Colonic mucosa (tissue), 4 donors: ENCODE data around the gene PLA2G1B. TPM values are rescaled to one million over a fixed set of nuclear protein-coding genes. Genes with fewer than 3 reads are reported as not detected.

Experiments
- DNase-seq: peaks from one replicate; pipeline ENCODE4 v3.0.0-alpha.2; 2020
- H3K27ac ChIP-seq: fragments of 200-600 bp; one replicate; pipeline ENCODE4 v1.8.0; 2021
- H3K27me3 ChIP-seq: fragments of 200-600 bp; one replicate; pipeline ENCODE4 v1.8.0; 2021
- H3K36me3 ChIP-seq: fragments of 200-600 bp; one replicate; pipeline ENCODE4 v1.8.0; 2021
- H3K4me1 ChIP-seq: fragments of 200-600 bp; one replicate; pipeline ENCODE4 v1.8.0; 2021; ENCODE audit warnings: mild to moderate bottlenecking
- H3K4me3 ChIP-seq: fragments of 200-600 bp; one replicate; pipeline ENCODE4 v1.8.0; 2021
- H3K9ac ChIP-seq, 2 donors: one replicate each; pipeline ENCODE4 v1.7.0; 2013; ENCODE audit warnings: control low read depth in 2 of 2, low read depth in 2 of 2, low read length in 2 of 2
- H3K9me3 ChIP-seq: fragments of 200-600 bp; one replicate; pipeline ENCODE4 v1.8.0; 2021
- CTCF ChIP-seq: fragments of 200-600 bp; IDR thresholded peaks from one replicate; pipeline ENCODE4 v1.8.0; 2022; ENCODE audit warnings: antibody characterized with exemption, mild to moderate bottlenecking
- intact Hi-C: fragments of 100-400 bp; cut with DNase I; formaldehyde crosslinking; loops from one replicate; pipeline ENCODE4 v1.14.1; 2022
- total RNA-seq, 2 donors: library from RNA; stranded (reverse); fragmentation: NEBNext Ultra II Directional in 1 of 2; extraction: Animal tissue kit (Norgen Biotek cat#: 25700) in 1 of 2; gene quantifications; one replicate each; pipeline ENCODE4 v1.2.1, GENCODE V29; 2021
- donor health status: healthy.
- donor health status: DM: no; HTN: no; CAD: no.
- donor health status: DM: no; HTN: no; CAD: no.

Gene PLA2G1B
- total RNA-seq, 2 donors from 2014 or later = 5.0 TPM; not detected in 1

GRCh38 chr12:120286768-120287490 is 40.6 kb downstream of the PLA2G1B start:
- Histone ChIP-seq H3K9ac (no peak overlapping the region), H3K27me3 (no peaks in the 10 kb centered on the region), H3K36me3 (no peaks in the 10 kb centered on the region), H3K27ac (no peak overlapping the region), H3K4me1 (no peaks in the 10 kb centered on the region), H3K4me3 (no peak overlapping the region), H3K9me3 (no peaks in the 10 kb centered on the region)
- intact Hi-C loops = no loop called here
- TF ChIP-seq CTCF = no peak
- DNase-seq = no peak

- Histone ChIP-seq H3K9ac (no peak overlapping the region), H3K4me1 (no peaks in the 10 kb centered on the region), H3K9me3 (no peaks in the 10 kb centered on the region), H3K36me3 (no peaks in the 10 kb centered on the region), H3K27ac (no peak overlapping the region), H3K4me3 (no peak overlapping the region), H3K27me3 (no peaks in the 10 kb centered on the region)
- no peak for DNase-seq
- intact Hi-C loops = no loop called here
- TF ChIP-seq CTCF = no peak
These were observed 43.2 kb downstream of the PLA2G1B start for GRCh38 chr12:120284381-120284780.

GRCh38 chr12:120283318-120283717 is 44.3 kb downstream of the PLA2G1B start:
- H3K4me3 ChIP-seq = no peak overlapping the region
- H3K9ac ChIP-seq = no peak overlapping the region
- no peaks in the 10 kb centered on the region for H3K9me3 ChIP-seq
- H3K27ac ChIP-seq = no peak overlapping the region
- no peak for DNase-seq
- no peaks in the 10 kb centered on the region for H3K4me1 ChIP-seq
- H3K27me3 ChIP-seq = no peaks in the 10 kb centered on the region
- intact Hi-C loops = no loop called here
- H3K36me3 ChIP-seq = no peaks in the 10 kb centered on the region
- no peak for TF ChIP-seq CTCF

- TF ChIP-seq CTCF = no peak
- H3K36me3 ChIP-seq = no peaks in the 10 kb centered on the region
- H3K4me3 ChIP-seq = no peak overlapping the region
- H3K9me3 ChIP-seq = no peaks in the 10 kb centered on the region
- no peaks in the 10 kb centered on the region for H3K4me1 ChIP-seq
- intact Hi-C loops = no loop called here
- H3K9ac ChIP-seq = no peak overlapping the region
- no peaks in the 10 kb centered on the region for H3K27me3 ChIP-seq
- H3K27ac ChIP-seq = no peak overlapping the region
- no peak for DNase-seq
These were observed 49.2 kb downstream of the PLA2G1B start for GRCh38 chr12:120278137-120279069.

GRCh38 chr12:120276734-120277133 is 50.8 kb downstream of the PLA2G1B start:
- Histone ChIP-seq H3K4me3 (no peak overlapping the region), H3K27ac (no peak overlapping the region), H3K9ac (no peak overlapping the region), H3K9me3 (no peaks in the 10 kb centered on the region), H3K36me3 (no peaks in the 10 kb centered on the region), H3K4me1 (no peaks in the 10 kb centered on the region), H3K27me3 (no peaks in the 10 kb centered on the region)
- DNase-seq = no peak
- intact Hi-C loops = no loop called here
- no peak for TF ChIP-seq CTCF

Other genes with a start within 250 kb of the PLA2G1B start
- 10 to 100 TPM; 46.4 to 61.9 TPM for gene RAB35, start 211.0 kb downstream of the PLA2G1B start, total RNA-seq
- 100 to 1,000 TPM in 1 of 2 donors, 10 to 100 TPM in 1; 53.4 to 144 TPM for gene GCN1, start 133.1 kb downstream of the PLA2G1B start, total RNA-seq
- 1,000 to 10,000 TPM; 1,834 to 2,096 TPM for gene RPLP0, start 126.7 kb downstream of the PLA2G1B start, total RNA-seq
- 100 to 1,000 TPM; 133 to 142 TPM for gene PXN, start 62.0 kb downstream of the PLA2G1B start, total RNA-seq
- 1,000 to 10,000 TPM; 2,653 to 6,886 TPM for gene RNU4-2, start 35.9 kb downstream of the PLA2G1B start, total RNA-seq
- 1,000 to 10,000 TPM; 1,555 to 3,531 TPM for gene RNU4-1, start 34.5 kb downstream of the PLA2G1B start, total RNA-seq
- gene SIRT4, start 25.5 kb downstream of the PLA2G1B start, total RNA-seq = 1 to 10 TPM; 1.3 to 1.6 TPM
- gene MSI1, start 41.4 kb upstream of the PLA2G1B start, total RNA-seq = 10 to 100 TPM in 1 of 2 donors, 1 to 10 TPM in 1; 3.8 to 11.7 TPM
- gene COX6A1, start 110.3 kb upstream of the PLA2G1B start, total RNA-seq = 1,000 to 10,000 TPM in 1 of 2 donors, 100 to 1,000 TPM in 1; 887 to 1,081 TPM
- 10 to 100 TPM; 20.4 to 27.8 TPM for gene TRIAP1, start 118.6 kb upstream of the PLA2G1B start, total RNA-seq
- gene GATC, start 118.7 kb upstream of the PLA2G1B start, total RNA-seq = 10 to 100 TPM; 34.1 to 43.3 TPM
- gene SRSF9, start 142.0 kb upstream of the PLA2G1B start, total RNA-seq = 100 to 1,000 TPM; 169 to 216 TPM
- gene DYNLL1, start 168.3 kb upstream of the PLA2G1B start, total RNA-seq = 100 to 1,000 TPM; 359 to 463 TPM
- 10 to 100 TPM; 35.8 to 46.6 TPM for gene COQ5, start 201.4 kb upstream of the PLA2G1B start, total RNA-seq
- 100 to 1,000 TPM; 199 to 226 TPM for gene RNF10, start 206.6 kb upstream of the PLA2G1B start, total RNA-seq